ENCODE measurements around the gene FLNC. TPM values are rescaled to one million over a fixed set of nuclear protein-coding genes. Genes with fewer than 3 reads are reported as not detected.

The FLNC gene
- total and polyA plus RNA-seq, 2 of the 4 experiments (the other 2 are of a cell fraction) = 116 to 154 TPM

DNA sequence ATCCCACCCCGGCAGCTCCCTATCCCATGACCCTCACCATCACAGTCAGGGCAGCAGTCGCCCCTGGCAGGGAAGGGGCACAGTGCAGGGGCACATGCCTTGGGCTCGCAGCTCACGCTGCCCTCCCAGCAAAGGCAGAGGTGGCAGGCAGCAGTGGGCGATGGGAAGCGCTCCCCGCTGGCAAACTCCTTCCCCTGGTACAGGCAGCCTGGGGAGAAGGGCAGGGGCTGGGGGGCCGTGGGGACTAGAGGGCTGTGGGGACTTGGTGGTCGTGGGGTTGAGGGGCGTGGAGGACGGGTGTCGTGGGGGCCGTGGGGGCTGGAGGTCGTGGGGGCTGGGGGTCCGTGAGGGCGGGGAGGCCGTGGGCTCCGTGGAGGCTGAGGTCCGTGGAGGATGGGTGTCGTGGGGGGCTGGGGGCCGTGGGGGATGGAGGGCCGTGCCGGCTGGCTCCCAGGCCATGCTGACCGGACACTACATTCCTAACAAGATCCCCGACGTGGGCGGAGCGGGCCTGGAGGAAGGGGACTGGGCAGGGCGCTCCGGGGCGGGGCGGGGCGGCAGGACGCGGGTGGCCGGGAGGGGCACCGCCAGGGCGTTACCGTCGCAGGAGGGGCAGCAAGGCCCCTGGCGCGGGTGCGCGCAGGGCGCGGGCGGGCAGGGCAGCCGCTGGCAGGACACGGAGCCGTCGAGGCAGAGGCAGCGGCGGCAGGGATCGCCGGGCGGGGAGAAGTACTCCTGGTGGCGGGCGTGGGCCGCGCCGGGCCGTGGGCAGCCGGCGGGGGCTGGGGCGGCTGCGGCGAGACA, 60.3 kb downstream of the FLNC start:
- Histone ChIP-seq H3K4me1 (ENCODE audit: control insufficient read depth, insufficient read depth, low read length) (no peaks in the 10 kb centered on the region), H2BK5ac (ENCODE audit: low read depth, low read length, poor library complexity, severe bottlenecking) (no peak overlapping the region), H3K9me3 (ENCODE audit: control insufficient read depth, insufficient read depth, low read length) (no peaks in the 10 kb centered on the region), H2BK120ac (ENCODE audit: low read depth, low read length) (no peak overlapping the region), H2BK20ac (ENCODE audit: low read depth, low read length) (no peak overlapping the region), H3K4ac (ENCODE audit: low read depth, low read length) (no peak overlapping the region), H3K4me3 (ENCODE audit: insufficient read depth, low read depth, low read length) (no peak overlapping the region), H3K27ac (ENCODE audit: insufficient read depth, low read length) (no peak overlapping the region), H3K4me2 (ENCODE audit: low read depth, low read length) (no peak overlapping the region), H2BK15ac (ENCODE audit: low read depth, low read length) (no peak overlapping the region), H3K18ac (ENCODE audit: low read depth, low read length) (no peak overlapping the region), H3K9me1 (ENCODE audit: insufficient read depth, low read length) (no peaks in the 10 kb centered on the region), H3K27me3 (ENCODE audit: control insufficient read depth, insufficient read depth, low read length) (peaks cover 19% of the 10 kb centered on the region), H2AFZ (replicated peaks; ENCODE audit: low read length, poor library complexity) (no peak overlapping the region), H3K56ac (ENCODE audit: extremely low read depth, insufficient read depth, low read length) (no peak overlapping the region), H2AK5ac (ENCODE audit: low read depth, low read length) (no peak overlapping the region), H2AK9ac (replicated peaks; ENCODE audit: low read depth, low read length, poor library complexity) (no peak overlapping the region), H3K36me3 (ENCODE audit: control insufficient read depth, insufficient read depth, low read length) (no peaks in the 10 kb centered on the region), H4K91ac (ENCODE audit: insufficient read depth, low read depth, low read length) (no peak overlapping the region), H3K23ac (ENCODE audit: low read depth, low read length) (no peak overlapping the region), H3K14ac (replicated peaks; ENCODE audit: low read depth, low read length) (no peak overlapping the region), H3K79me1 (ENCODE audit: low read depth in 1 of 2, low read length in 2 of 2) (no peaks in the 10 kb centered on the region), H4K8ac (ENCODE audit: low read depth in 2 of 2, low read length in 2 of 2) (no peak overlapping the region), H4K20me1 (ENCODE audit: insufficient read depth, low read length) (peaks cover 4% of the 10 kb centered on the region; the same call in 1 of the 2 replicates), H4K5ac (ENCODE audit: low read depth, low read length) (no peak overlapping the region), H3K9ac (ENCODE audit: low read depth, low read length) (no peak overlapping the region)
- in situ Hi-C loops (cut with MboI; ENCODE audit: low sequenced_read_pairs) (loop anchor here (25.0 kb wide), 1 partner anchor 428 kb away; the partner anchor contains the start of gene HILPDA), intact Hi-C loops (cut with micrococcal nuclease) (no loop called here), dilution Hi-C loops (cut with HindIII; ENCODE audit: low sequenced_read_pairs, unreplicated experiment) (no loop called here)
- WGBS, 2 experiments (ENCODE audit: extremely low coverage in 2 of 2, insufficient read length in 1 of 2) = 63% methylated on average over 18 of the region's 67 CpGs; no CpG with 5 or more reads in 1 of the 2 experiments
- no TSS peak for BruUV-seq (replicated peaks)
- TF ChIP-seq NFE2L2 (IDR thresholded peaks at IDR 0.05; ENCODE audit: low read depth, low read length) (no peak), FOS (IDR thresholded peaks at IDR 0.05; ENCODE audit: low read depth, low read length) (no peak), ELK1 (IDR thresholded peaks at IDR 0.05; ENCODE audit: borderline replicate concordance, low read depth, low read length) (no peak), CHD1 (IDR thresholded peaks at IDR 0.05; ENCODE audit: low read depth, low read length) (no peak), RAD21 (IDR thresholded peaks at IDR 0.05; ENCODE audit: low read length) (no peak), SMC3 (IDR thresholded peaks at IDR 0.05; ENCODE audit: low read depth, low read length) (no peak), MAFK (IDR thresholded peaks at IDR 0.05; ENCODE audit: low read depth, low read length) (no peak)
- TF ChIP-seq, protein P1, sequence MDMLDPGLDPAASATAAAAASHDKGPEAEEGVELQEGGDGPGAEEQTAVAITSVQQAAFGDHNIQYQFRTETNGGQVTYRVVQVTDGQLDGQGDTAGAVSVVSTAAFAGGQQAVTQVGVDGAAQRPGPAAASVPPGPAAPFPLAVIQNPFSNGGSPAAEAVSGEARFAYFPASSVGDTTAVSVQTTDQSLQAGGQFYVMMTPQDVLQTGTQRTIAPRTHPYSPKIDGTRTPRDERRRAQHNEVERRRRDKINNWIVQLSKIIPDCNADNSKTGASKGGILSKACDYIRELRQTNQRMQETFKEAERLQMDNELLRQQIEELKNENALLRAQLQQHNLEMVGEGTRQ (IDR thresholded peaks at IDR 0.05; ENCODE audit: low read depth, low read length) = no peak
- CTCF ChIA-PET = no interaction called here
- ATAC-seq (ENCODE audit: low read depth) (no peak), DNase-seq (no peak)
- POLR2A ChIA-PET (ENCODE audit: unreplicated experiment) = no interaction called here

Measured in IMR-90 (cell line).